Activated B cell treated with CpG ODN at 0.5 μM for 24 hours (primary cell): ENCODE results near the gene DOCK2. TPM values are rescaled to one million over a fixed set of nuclear protein-coding genes. Genes with fewer than 3 reads are reported as not detected.

ENCODE experiments used
- ATAC-seq: fragments of 200-7000 bp; cut with Tn5 transposase; one replicate; pipeline ENCODE4 v1.10.0; 2021; ENCODE audit warnings: low read depth, mild to moderate bottlenecking, moderate library complexity
- CTCF ChIA-PET: fragments of 350-600 bp; sonication (Branson Sonifier 250); formaldehyde crosslinking; loops from one replicate; lab custom pipeline; 2021; ENCODE audit warnings: antibody characterized with exemption; lab: Charles Lee
- POLR2A ChIA-PET: fragments of 350-600 bp; sonication (Branson Sonifier 250); formaldehyde crosslinking; loops from one replicate; lab custom pipeline; 2021; ENCODE audit warnings: antibody characterized with exemption; lab: Charles Lee
- DNase-seq: peaks from one replicate; pipeline ENCODE4 v3.0.0; 2022
- H3K27ac Mint-ChIP-seq: one replicate; pipeline ENCODE4 v1.8.0; 2020; ENCODE audit warnings: mixed read lengths
- H3K27me3 Mint-ChIP-seq: one replicate; pipeline ENCODE4 v1.8.0; 2021; ENCODE audit warnings: mixed read lengths
- H3K36me3 Mint-ChIP-seq: one replicate; pipeline ENCODE4 v1.8.0; 2021; ENCODE audit warnings: low read depth, mixed read lengths
- H3K4me1 Mint-ChIP-seq: one replicate; pipeline ENCODE4 v1.8.0; 2021; ENCODE audit warnings: mixed read lengths
- H3K4me3 Mint-ChIP-seq: one replicate; pipeline ENCODE4 v1.8.0; 2020; ENCODE audit warnings: mild to moderate bottlenecking, mixed read lengths
- H3K9me3 Mint-ChIP-seq: one replicate; pipeline ENCODE4 v1.8.0; 2020; ENCODE audit warnings: mixed read lengths
- CTCF ChIP-seq: fragments of 200-600 bp; IDR thresholded peaks from one replicate; pipeline ENCODE4 v1.8.0; 2022; ENCODE audit warnings: antibody characterized with exemption, mild to moderate bottlenecking
- intact Hi-C: fragments of 100-400 bp; cut with micrococcal nuclease; formaldehyde crosslinking; loops from one replicate; pipeline ENCODE4 v1.15.1; 2024
- total RNA-seq: library from RNA; stranded (reverse); gene quantifications from 2 replicates; pipeline ENCODE4 v1.2.3, GENCODE V29; 2022

The DOCK2 gene
- total RNA-seq, 1 donor from 2014 or later = 344 TPM

GRCh38 chr5:169599451-169599850 lies 37.6 kb upstream of the DOCK2 start:
- intact Hi-C loops = no loop called here

GRCh38 chr5:169602535-169602934 lies 34.5 kb upstream of the DOCK2 start:
- H3K36me3 Mint-ChIP-seq = peaks cover 56% of the 10 kb centered on the region
- TF ChIP-seq CTCF = no peak
- ChIA-PET POLR2A (no interaction called here), CTCF (no interaction called here)
- intact Hi-C loops = no loop called here
- no peaks in the 10 kb centered on the region for H3K4me1 Mint-ChIP-seq
- no peak overlapping the region for H3K4me3 Mint-ChIP-seq
- DNase-seq (no peak), ATAC-seq (no peak)
- H3K27me3 Mint-ChIP-seq = no peaks in the 10 kb centered on the region
- no peak overlapping the region for H3K27ac Mint-ChIP-seq
- no peaks in the 10 kb centered on the region for H3K9me3 Mint-ChIP-seq

More at GRCh38 chr5:169599451-169599850, 37.6 kb upstream of the DOCK2 start:
- POLR2A ChIA-PET = no interaction called here
- DNase-seq (no peak), ATAC-seq (no peak)
- CTCF ChIA-PET = no interaction called here
- no peaks in the 10 kb centered on the region for H3K27me3 Mint-ChIP-seq
- H3K9me3 Mint-ChIP-seq = no peaks in the 10 kb centered on the region
- H3K36me3 Mint-ChIP-seq = peaks cover 79% of the 10 kb centered on the region
- no peak overlapping the region for H3K27ac Mint-ChIP-seq
- no peak for TF ChIP-seq CTCF
- no peak overlapping the region for H3K4me3 Mint-ChIP-seq
- H3K4me1 Mint-ChIP-seq = no peaks in the 10 kb centered on the region

- peaks cover 26% of the 10 kb centered on the region for H3K36me3 Mint-ChIP-seq
- no peak overlapping the region for H3K27ac Mint-ChIP-seq
- TF ChIP-seq CTCF = no peak
- no peaks in the 10 kb centered on the region for H3K4me1 Mint-ChIP-seq
- ATAC-seq (no peak), DNase-seq (no peak)
- ChIA-PET POLR2A (no interaction called here), CTCF (no interaction called here)
- peaks cover 6% of the 10 kb centered on the region for H3K9me3 Mint-ChIP-seq
- no peak overlapping the region for H3K4me3 Mint-ChIP-seq
- intact Hi-C loops = no loop called here
- H3K27me3 Mint-ChIP-seq = peaks cover 4% of the 10 kb centered on the region
Observed at GRCh38 chr5:169606279-169606678, 30.8 kb upstream of the DOCK2 start.

- no peak overlapping the region for H3K27ac Mint-ChIP-seq
- DNase-seq (no peak), ATAC-seq (no peak)
- peaks cover 10% of the 10 kb centered on the region for H3K36me3 Mint-ChIP-seq
- H3K27me3 Mint-ChIP-seq = peaks cover 4% of the 10 kb centered on the region
- no peaks in the 10 kb centered on the region for H3K4me1 Mint-ChIP-seq
- CTCF ChIA-PET = no interaction called here
- H3K4me3 Mint-ChIP-seq = no peak overlapping the region
- TF ChIP-seq CTCF = no peak
- peaks cover 6% of the 10 kb centered on the region for H3K9me3 Mint-ChIP-seq
- POLR2A ChIA-PET = no interaction called here
- intact Hi-C loops = no loop called here
Observed at GRCh38 chr5:169607882-169608281, 29.2 kb upstream of the DOCK2 start.

- no peak overlapping the region for H3K27ac Mint-ChIP-seq
- no peak for TF ChIP-seq CTCF
- H3K36me3 Mint-ChIP-seq = no peaks in the 10 kb centered on the region
- DNase-seq = no peak
- peaks cover 11% of the 10 kb centered on the region for H3K27me3 Mint-ChIP-seq
- intact Hi-C loops = no loop called here
- POLR2A ChIA-PET = no interaction called here
- H3K4me3 Mint-ChIP-seq = no peak overlapping the region
- no peaks in the 10 kb centered on the region for H3K4me1 Mint-ChIP-seq
- CTCF ChIA-PET = no interaction called here
- peaks cover 6% of the 10 kb centered on the region for H3K9me3 Mint-ChIP-seq
- no peak for ATAC-seq
Observed at GRCh38 chr5:169609716-169610115, 27.4 kb upstream of the DOCK2 start.
